Endothelial cell of umbilical vein (primary cell): ENCODE data around the gene C1QA. TPM values are rescaled to one million over a fixed set of nuclear protein-coding genes. Genes with fewer than 3 reads are reported as not detected.

Experiments
- BruUV-seq: library from RNA; stranded (reverse); fragments of 400-500 nt; replicated peaks from 2 replicates; lab custom pipeline; 2021; lab: Mats Ljungman, UMichigan
- CTCF ChIA-PET: fragments of 300-600, 350-600 bp; sonication (Branson Sonifier 250); formaldehyde crosslinking; loops from one replicate; lab custom pipeline; 2021; ENCODE audit warnings: antibody characterized with exemption, inconsistent platforms; lab: Charles Lee
- POLR2A ChIA-PET: fragments of 300-600, 350-600 bp; sonication (Branson Sonifier 250); formaldehyde crosslinking; loops from one replicate; lab custom pipeline; 2021; ENCODE audit warnings: antibody characterized with exemption, inconsistent platforms; lab: Charles Lee
- DNase-seq: peaks from one replicate; pipeline ENCODE4 v3.0.0-alpha.2; 2011; ENCODE audit warnings: low read depth, low spot score
- FAIRE-seq: peaks from 2 replicates; lab custom pipeline; 2011; peaks lifted over from hg19 to GRCh38; lab: Jason Lieb, UNC
- H2AFZ ChIP-seq: 2 replicates; pipeline ENCODE4 v1.6.0; 2012; ENCODE audit warnings: low read depth, low read length, control low read depth, inconsistent platforms
- H3K27ac ChIP-seq: 2 replicates; pipeline ENCODE4 v1.5.1; 2011; ENCODE audit warnings: low read depth, mild to moderate bottlenecking, control low read depth, low read length, moderate library complexity; ENCODE audit not compliant: insufficient read depth
- H3K27me3 ChIP-seq, 2 experiments: 2 replicates each; pipeline versions ENCODE4 v1.6.0 to v1.6.1; 2011; ENCODE audit warnings: low read length in 2 of 2, mixed read lengths in 1 of 2; ENCODE audit not compliant: control insufficient read depth in 2 of 2, insufficient read depth in 2 of 2
- H3K36me3 ChIP-seq, 2 experiments: 2 replicates in 1 of 2; 3 replicates in 1 of 2; pipeline ENCODE4 v1.5.1; 2011; ENCODE audit warnings: low read length in 2 of 2, mild to moderate bottlenecking in 1 of 2, moderate library complexity in 1 of 2; ENCODE audit not compliant: control insufficient read depth in 2 of 2, insufficient read depth in 2 of 2; ENCODE audit errors: extremely low read depth in 1 of 2
- H3K4me1 ChIP-seq: 3 replicates; pipeline ENCODE4 v1.5.1; 2011; ENCODE audit warnings: mild to moderate bottlenecking, low read length; ENCODE audit not compliant: control insufficient read depth, insufficient read depth; ENCODE audit errors: extremely low read depth
- H3K4me2 ChIP-seq: 2 replicates; pipeline ENCODE4 v1.6.1; 2011; ENCODE audit warnings: low read length, control low read depth, mixed read lengths; ENCODE audit not compliant: insufficient read depth
- H3K4me3 ChIP-seq, 3 experiments: fragments of 200-600 bp in 1 of 3; sonication (generic), shearing (Covaris generic) in 1 of 3; replicated peaks in 1 of 3; 2 replicates each; pipeline ENCODE4 v1.5.1; 2011 to 2016; ENCODE audit warnings: control low read depth in 3 of 3, low read length in 3 of 3, mild to moderate bottlenecking in 2 of 3, inconsistent platforms in 1 of 3, low read depth in 1 of 3, moderate library complexity in 1 of 3; ENCODE audit not compliant: insufficient read depth in 1 of 3
- H3K79me2 ChIP-seq: 2 replicates; pipeline ENCODE4 v1.6.0; 2012; ENCODE audit warnings: low read length, inconsistent platforms; ENCODE audit not compliant: control insufficient read depth, insufficient read depth
- H3K9ac ChIP-seq: replicated peaks from 2 replicates; pipeline ENCODE3; 2011; ENCODE audit warnings: low read length, control low read depth; ENCODE audit not compliant: insufficient read depth; ENCODE audit errors: extremely low read depth
- H3K9me1 ChIP-seq: replicated peaks from 3 replicates; pipeline ENCODE4 v1.6.0; 2011; ENCODE audit warnings: mild to moderate bottlenecking, low read length; ENCODE audit not compliant: control insufficient read depth, insufficient read depth; ENCODE audit errors: extremely low read depth
- H3K9me3 ChIP-seq: replicated peaks from 2 replicates; pipeline ENCODE4 v1.5.1; 2012; ENCODE audit warnings: low read length, inconsistent platforms; ENCODE audit not compliant: control insufficient read depth, insufficient read depth
- H4K20me1 ChIP-seq: replicated peaks from 2 replicates; pipeline ENCODE3; 2011; ENCODE audit warnings: mild to moderate bottlenecking, low read length; ENCODE audit not compliant: control insufficient read depth, insufficient read depth; ENCODE audit errors: extremely low read depth
- CTCF ChIP-seq, 2 donors: IDR thresholded peaks; 1 replicate in 1 of 2; 2 replicates in 1 of 2; pipeline ENCODE4 v1.5.1; 2011; ENCODE audit warnings: low read length in 2 of 2, mild to moderate bottlenecking in 2 of 2, moderate library complexity in 2 of 2, control low read depth in 1 of 2, inconsistent platforms in 1 of 2, low read depth in 1 of 2; ENCODE audit not compliant: insufficient read depth in 1 of 2; ENCODE audit errors: extremely low read depth in 1 of 2
- EZH2 ChIP-seq: IDR thresholded peaks from 2 replicates; pipeline ENCODE4 v1.6.1; 2012; ENCODE audit warnings: borderline replicate concordance, low read depth, mild to moderate bottlenecking, moderate library complexity, low read length, inconsistent platforms; ENCODE audit not compliant: severe bottlenecking
- FOS ChIP-seq: IDR thresholded peaks from 2 replicates; pipeline ENCODE4 v1.6.1; 2011; ENCODE audit warnings: mild to moderate bottlenecking, low read length, moderate library complexity, borderline replicate concordance; ENCODE audit not compliant: insufficient read depth
- GATA2 ChIP-seq: IDR thresholded peaks from 2 replicates; pipeline ENCODE4 v1.7.0; 2011; ENCODE audit warnings: low read depth, mild to moderate bottlenecking, moderate library complexity, mixed read lengths, low read length; ENCODE audit not compliant: insufficient read length, insufficient read depth
- JUN ChIP-seq: IDR thresholded peaks from 2 replicates; pipeline ENCODE4 v1.6.1; 2011; ENCODE audit warnings: borderline replicate concordance, low read depth; ENCODE audit not compliant: insufficient read length, insufficient read depth
- MAX ChIP-seq: IDR thresholded peaks from 2 replicates; pipeline ENCODE4 v1.6.1; 2011; ENCODE audit not compliant: insufficient read depth, insufficient read length
- MYC ChIP-seq: IDR thresholded peaks from one replicate; pipeline ENCODE4 v1.6.1; 2011; ENCODE audit warnings: mild to moderate bottlenecking, low read depth, low read length
- POLR2A ChIP-seq: IDR thresholded peaks from 2 replicates; pipeline ENCODE4 v1.6.1; 2012; ENCODE audit warnings: low read depth, mild to moderate bottlenecking, control low read depth, low read length
- POLR2AphosphoS5 ChIP-seq: IDR thresholded peaks from 2 replicates; pipeline ENCODE4 v1.6.1; 2012; ENCODE audit warnings: low read depth, mild to moderate bottlenecking, control low read depth, low read length, moderate library complexity; ENCODE audit not compliant: insufficient read depth
- dilution Hi-C: fragments of 300-500 bp; cut with MboI; formaldehyde crosslinking; loops from one replicate; pipeline ENCODE4 v1.15.0; 2019; ENCODE audit warnings: low sequenced_read_pairs; ENCODE audit not compliant: extremely low pct_ligation_motif_present
- intact Hi-C: fragments of 100-400 bp; cut with micrococcal nuclease; formaldehyde crosslinking; loops from one replicate; pipeline ENCODE4 v1.10.0; 2022
- polyA plus RNA-seq, 4 experiments: library from polyadenylated mRNA; depleted of rRNA in 3 of 4; stranded (reverse) in 3 of 4; unstranded in 1 of 4; fragments of >200 nt; gene quantifications; 2 replicates each; pipeline versions ENCODE4 v1.2.1 to v1.2.3, GENCODE V29; 2011 to 2012; ENCODE audit warnings: missing spikeins in 1 of 4
- total RNA-seq: library from RNA; stranded (reverse); gene quantifications from 2 replicates; pipeline ENCODE4 v1.2.3, GENCODE V29; 2021

Gene C1QA
- total and polyA plus RNA-seq, 2 donors (not counting 3 experiments of a cell fraction or from before 2014, with no cell fraction given): not detected

- H3K79me2 ChIP-seq: no peaks in the 10 kb centered on the region
- H3K9ac ChIP-seq: no peak overlapping the region
- no peak overlapping the region for H3K4me3 ChIP-seq
- FAIRE-seq (no peak), DNase-seq (no peak)
- POLR2A ChIA-PET: no interaction called here
- BruUV-seq: no TSS peak
- no peaks in the 10 kb centered on the region for H3K9me1 ChIP-seq
- H3K4me1 ChIP-seq: no peaks in the 10 kb centered on the region
- intact Hi-C loops: no loop called here
- no peaks in the 10 kb centered on the region for H3K36me3 ChIP-seq
- dilution Hi-C loops: loop anchor here (25.0 kb wide), 1 partner anchor 308 kb away; the partner anchor contains the start of gene LACTBL1
- no peak overlapping the region for H3K4me2 ChIP-seq
- CTCF ChIA-PET: interaction anchor here (0.8 to 1.9 kb wide), 2 partner anchors 12 to 279 kb away, joined by 4 read pairs; no protein-coding TSS in a partner anchor
- no peaks in the 10 kb centered on the region for H4K20me1 ChIP-seq
- H3K9me3 ChIP-seq: no peaks in the 10 kb centered on the region
- H3K27ac ChIP-seq: no peak overlapping the region
- H3K27me3 ChIP-seq: peaks cover 2 to 9% of the 10 kb centered on the region in 2 experiments
- TF ChIP-seq POLR2A (no peak), CTCF (IDR thresholded peaks at IDR 0.05; ENCODE audit: extremely low read depth in 1 of 2, insufficient read depth in 1 of 2, low read depth in 1 of 2, low read length in 2 of 2) (peak in 1 of 2 donors; percentile 6)
- H2AFZ ChIP-seq: no peak overlapping the region
These were observed 18.3 kb downstream of the C1QA start for GRCh38 chr1:22654692-22655091.

- CTCF ChIA-PET: no interaction called here
- BruUV-seq: no TSS peak
- H4K20me1 ChIP-seq: no peaks in the 10 kb centered on the region
- H3K9me1 ChIP-seq: no peaks in the 10 kb centered on the region
- TF ChIP-seq EZH2 (no peak), CTCF (IDR thresholded peaks at IDR 0.05; ENCODE audit: extremely low read depth in 1 of 2, insufficient read depth in 1 of 2, low read depth in 1 of 2, low read length in 2 of 2) (no peak), POLR2AphosphoS5 (no peak), FOS (no peak), MAX (no peak), GATA2 (no peak), POLR2A (no peak), JUN (no peak), MYC (no peak)
- dilution Hi-C loops: loop anchor here (25.0 kb wide), 1 partner anchor 304 kb away; the partner anchor contains the start of gene LACTBL1
- FAIRE-seq (no peak), DNase-seq (no peak)
- H3K36me3 ChIP-seq: no peaks in the 10 kb centered on the region
- H3K9me3 ChIP-seq: no peaks in the 10 kb centered on the region
- no peak overlapping the region for H3K4me3 ChIP-seq
- H3K4me2 ChIP-seq: no peak overlapping the region
- peaks cover 2 to 9% of the 10 kb centered on the region in 2 experiments for H3K27me3 ChIP-seq
- intact Hi-C loops: no loop called here
- no peaks in the 10 kb centered on the region for H3K79me2 ChIP-seq
- H3K27ac ChIP-seq: no peak overlapping the region
- H2AFZ ChIP-seq: no peak overlapping the region
- no peak overlapping the region for H3K9ac ChIP-seq
- no peaks in the 10 kb centered on the region for H3K4me1 ChIP-seq
- POLR2A ChIA-PET: no interaction called here
These were observed 22.1 kb downstream of the C1QA start for GRCh38 chr1:22658385-22659163.
